AG09319 (cell line): ENCODE results near the gene GLYATL1B.
A peak's percentile ranks its signal among the peaks of the same experiment; 100 is the strongest.

Experiments
- DNase-seq: peaks from one replicate; pipeline ENCODE4 v3.0.0-alpha.2; 2010; ENCODE audit warnings: low read depth; ENCODE audit errors: extremely low read depth
- TF ChIP-seq, protein P1 (sequence below): IDR thresholded peaks from 2 replicates; pipeline ENCODE4 v1.5.1; 2011; ENCODE audit warnings: low read depth, mild to moderate bottlenecking, inconsistent platforms, low read length, moderate library complexity

The GLYATL1B gene

DNA sequence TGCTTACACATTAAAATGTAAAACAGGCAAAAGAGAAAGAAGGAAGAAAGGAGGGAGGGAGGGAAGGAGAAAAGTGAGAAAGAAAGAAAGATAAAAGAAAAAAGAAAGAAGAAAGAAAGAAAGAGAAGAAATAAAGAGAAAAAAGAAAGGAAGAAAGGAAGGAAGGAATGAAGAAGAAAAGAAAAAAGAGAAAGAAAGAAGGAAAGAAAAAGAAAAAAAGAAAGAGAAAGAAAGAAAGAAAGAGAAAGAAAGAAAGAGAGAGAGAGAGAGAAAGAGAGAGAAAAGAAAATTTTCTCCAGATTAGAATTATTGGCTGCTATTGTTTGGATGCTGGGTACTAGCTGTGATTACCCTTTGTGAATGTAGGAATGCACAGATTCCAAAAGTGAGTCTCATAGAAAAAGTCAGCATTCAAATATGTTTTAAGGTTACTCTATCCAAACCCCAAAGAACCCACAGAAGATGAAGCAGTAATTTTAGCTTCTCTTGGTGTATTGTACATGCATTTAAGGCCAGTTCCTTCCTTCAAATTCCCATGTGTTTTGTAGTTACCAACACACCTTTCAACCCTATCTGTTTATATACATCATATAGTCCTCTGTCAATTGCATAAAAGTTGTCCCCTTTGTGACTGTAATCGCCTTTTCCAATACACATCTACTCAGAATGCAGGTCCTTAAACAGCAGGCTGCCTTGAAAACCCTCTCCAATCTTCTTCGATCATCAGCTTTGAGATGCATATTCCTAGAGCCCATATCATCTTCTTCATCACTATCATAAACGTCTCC lies 55.8 kb downstream of the GLYATL1B start:
- DNase-seq, result no peak
- TF ChIP-seq, protein P1, sequence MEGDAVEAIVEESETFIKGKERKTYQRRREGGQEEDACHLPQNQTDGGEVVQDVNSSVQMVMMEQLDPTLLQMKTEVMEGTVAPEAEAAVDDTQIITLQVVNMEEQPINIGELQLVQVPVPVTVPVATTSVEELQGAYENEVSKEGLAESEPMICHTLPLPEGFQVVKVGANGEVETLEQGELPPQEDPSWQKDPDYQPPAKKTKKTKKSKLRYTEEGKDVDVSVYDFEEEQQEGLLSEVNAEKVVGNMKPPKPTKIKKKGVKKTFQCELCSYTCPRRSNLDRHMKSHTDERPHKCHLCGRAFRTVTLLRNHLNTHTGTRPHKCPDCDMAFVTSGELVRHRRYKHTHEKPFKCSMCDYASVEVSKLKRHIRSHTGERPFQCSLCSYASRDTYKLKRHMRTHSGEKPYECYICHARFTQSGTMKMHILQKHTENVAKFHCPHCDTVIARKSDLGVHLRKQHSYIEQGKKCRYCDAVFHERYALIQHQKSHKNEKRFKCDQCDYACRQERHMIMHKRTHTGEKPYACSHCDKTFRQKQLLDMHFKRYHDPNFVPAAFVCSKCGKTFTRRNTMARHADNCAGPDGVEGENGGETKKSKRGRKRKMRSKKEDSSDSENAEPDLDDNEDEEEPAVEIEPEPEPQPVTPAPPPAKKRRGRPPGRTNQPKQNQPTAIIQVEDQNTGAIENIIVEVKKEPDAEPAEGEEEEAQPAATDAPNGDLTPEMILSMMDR, result no peak

DNA sequence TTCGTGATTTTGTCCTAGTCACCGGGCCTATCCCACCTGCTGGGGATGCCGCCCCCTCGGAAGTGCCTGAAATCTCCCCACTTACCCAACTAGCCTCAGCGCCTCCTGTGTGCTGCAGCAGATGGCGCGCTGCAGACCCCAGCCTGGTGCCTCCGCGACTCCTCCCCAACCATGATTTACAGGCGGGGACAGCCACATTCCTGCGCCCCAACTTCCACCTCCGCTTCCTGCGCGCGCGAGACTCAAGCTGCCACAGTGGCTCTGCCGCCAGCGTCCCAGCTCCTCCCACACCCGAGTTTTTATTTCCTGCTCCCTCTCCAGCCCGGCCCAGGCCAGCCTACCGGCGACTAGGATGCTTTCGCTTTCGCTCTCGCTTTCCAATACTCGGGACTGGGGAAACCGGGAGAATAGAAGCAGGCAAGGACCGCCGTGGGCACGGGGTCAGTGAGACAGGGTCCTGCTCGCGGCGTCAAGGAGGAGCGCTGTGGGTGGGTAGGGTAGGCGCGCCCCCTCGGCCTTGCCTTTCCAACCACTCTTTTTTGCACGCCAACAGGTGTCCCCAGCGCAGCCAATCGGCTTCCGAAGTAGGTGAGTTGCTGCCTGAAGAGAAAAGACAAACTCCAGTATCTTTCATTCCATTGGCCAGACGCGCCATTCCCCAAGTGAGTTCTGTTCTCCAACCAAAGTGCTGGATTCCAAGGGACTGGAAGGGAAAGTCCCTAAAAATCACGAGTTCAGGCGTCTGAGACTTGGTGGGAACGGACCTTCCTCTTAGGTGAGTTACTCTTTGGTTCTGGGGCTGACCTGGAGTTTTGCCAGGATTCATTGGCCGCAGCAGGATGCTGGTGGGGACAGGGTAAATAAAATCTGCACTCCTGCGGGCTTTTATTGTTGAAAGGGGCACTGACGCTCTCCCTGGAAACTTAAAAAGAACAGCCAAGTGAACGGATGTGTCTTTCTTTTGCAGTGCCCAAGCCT lies 56.7 kb downstream of the GLYATL1B start, which contains the start of gene FAM111A:
FAM111A (plus strand) TSS at position 327 of the 978 bp plus-strand sequence. CDS start 6,017 bp downstream, outside the sequence.
- TF ChIP-seq, protein P1, result peak; percentile 50
- peak; percentile 72 for DNase-seq

DNA sequence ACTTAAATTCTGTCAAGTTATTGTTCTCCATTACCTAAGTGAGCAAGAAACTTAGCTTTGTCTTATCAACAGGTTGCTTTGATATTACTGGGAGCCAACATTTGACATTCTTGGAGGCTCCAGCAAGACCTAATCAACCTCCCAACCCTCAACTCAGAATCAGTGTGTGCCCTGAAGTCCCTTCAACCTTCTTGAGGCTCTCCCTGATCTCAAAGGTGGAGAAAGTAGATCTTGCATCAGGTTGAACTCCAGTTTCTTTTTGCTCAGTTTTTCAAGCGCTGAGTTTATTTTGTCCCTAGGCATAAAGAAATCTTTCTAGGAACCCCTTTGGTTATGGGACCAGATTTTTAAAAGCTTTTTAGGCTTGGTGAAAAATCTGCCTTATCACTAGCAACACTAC lies 58.0 kb downstream of the GLYATL1B start:
- TF ChIP-seq, protein P1, result no peak
- DNase-seq, result no peak
